SJCRH30 (cell line): ENCODE data around the gene NDNF. TPM values are rescaled to one million over a fixed set of nuclear protein-coding genes. Genes with fewer than 3 reads are reported as not detected.

Experiments used
- DNase-seq, 2 experiments: peaks; one replicate each; pipeline ENCODE4 v3.0.0-alpha.2; 2015 to 2020
- H3K27ac ChIP-seq: fragments of 250-450 bp; sonication (Bioruptor Pico); 2 replicates; pipeline ENCODE4 v1.5.1; 2020; ENCODE audit warnings: mild to moderate bottlenecking, moderate library complexity
- H3K27me3 ChIP-seq: fragments of 250-450 bp; sonication (Bioruptor Pico); 2 replicates; pipeline ENCODE4 v1.5.1; 2020; ENCODE audit warnings: mild to moderate bottlenecking, moderate library complexity
- H3K36me3 ChIP-seq: fragments of 250-450 bp; sonication (Bioruptor Pico); 2 replicates; pipeline ENCODE4 v1.5.1; 2020; ENCODE audit warnings: mild to moderate bottlenecking, moderate library complexity
- H3K4me1 ChIP-seq: fragments of 250-450 bp; sonication (Bioruptor Pico); 2 replicates; pipeline ENCODE4 v1.5.1; 2020; ENCODE audit warnings: mild to moderate bottlenecking, moderate library complexity
- H3K4me3 ChIP-seq: fragments of 250-450 bp; sonication (Bioruptor Pico); 2 replicates; pipeline ENCODE4 v1.5.1; 2020; ENCODE audit warnings: mild to moderate bottlenecking, moderate library complexity
- H3K9me3 ChIP-seq: fragments of 250-450 bp; sonication (Bioruptor Pico); replicated peaks from 2 replicates; pipeline ENCODE4 v1.5.1; 2020; ENCODE audit warnings: mild to moderate bottlenecking, moderate library complexity
- total RNA-seq: library from RNA; depleted of rRNA; stranded (reverse); fragments of >200 nt; shearing (Covaris generic); gene quantifications from 2 replicates; pipeline ENCODE4 v1.2.3, GENCODE V29; 2014

Gene NDNF
- total RNA-seq, 1 experiment from 2014 or later = 7.3 TPM

DNA sequence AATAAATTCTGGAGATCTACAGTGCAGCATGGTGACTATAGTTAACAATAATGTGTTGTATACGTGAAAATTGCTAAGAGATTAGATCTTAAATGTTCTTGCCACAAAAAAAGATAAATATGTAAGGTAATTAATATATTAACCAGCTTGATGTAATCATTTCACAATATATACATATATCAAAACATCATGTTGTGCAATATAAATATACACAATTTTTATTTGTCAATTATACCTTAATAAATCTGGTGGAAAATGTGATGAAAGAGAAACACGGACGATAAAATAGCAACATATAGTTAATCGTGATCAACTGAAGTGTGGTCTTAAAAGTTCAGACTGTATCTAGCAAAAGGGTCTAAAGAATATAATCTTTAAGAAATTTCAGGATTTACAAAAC, 16.5 kb upstream of the NDNF start:
- no peaks in the 10 kb centered on the region for H3K27me3 ChIP-seq
- H3K4me1 ChIP-seq = peaks cover 5% of the 10 kb centered on the region
- no peak overlapping the region for H3K27ac ChIP-seq
- DNase-seq = no peak
- no peaks in the 10 kb centered on the region for H3K36me3 ChIP-seq
- H3K9me3 ChIP-seq = no peaks in the 10 kb centered on the region
- no peak overlapping the region for H3K4me3 ChIP-seq

DNA sequence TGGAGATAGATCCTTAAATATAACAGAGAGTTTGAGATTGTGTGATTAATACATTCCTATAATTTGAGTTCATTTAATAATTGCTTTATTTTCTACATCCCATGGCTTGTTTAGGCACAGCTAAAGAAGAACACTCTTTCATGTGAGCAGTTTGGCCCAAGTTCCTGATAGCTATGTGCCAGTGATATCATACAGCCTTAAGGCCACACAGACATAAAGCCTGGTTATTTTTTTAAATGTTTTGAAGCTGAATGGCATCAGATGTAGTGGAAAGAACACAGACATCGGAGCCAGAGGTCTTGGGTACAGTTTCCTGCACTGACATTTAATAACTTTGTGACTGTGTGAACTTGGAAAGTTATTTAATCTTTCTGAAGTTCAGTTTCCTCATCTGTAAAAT, 7.0 kb upstream of the NDNF start:
- Histone ChIP-seq H3K36me3 (no peaks in the 10 kb centered on the region), H3K4me3 (no peak overlapping the region), H3K27me3 (no peaks in the 10 kb centered on the region), H3K27ac (no peak overlapping the region), H3K4me1 (peaks cover 8% of the 10 kb centered on the region), H3K9me3 (no peaks in the 10 kb centered on the region)
- no peak for DNase-seq

DNA sequence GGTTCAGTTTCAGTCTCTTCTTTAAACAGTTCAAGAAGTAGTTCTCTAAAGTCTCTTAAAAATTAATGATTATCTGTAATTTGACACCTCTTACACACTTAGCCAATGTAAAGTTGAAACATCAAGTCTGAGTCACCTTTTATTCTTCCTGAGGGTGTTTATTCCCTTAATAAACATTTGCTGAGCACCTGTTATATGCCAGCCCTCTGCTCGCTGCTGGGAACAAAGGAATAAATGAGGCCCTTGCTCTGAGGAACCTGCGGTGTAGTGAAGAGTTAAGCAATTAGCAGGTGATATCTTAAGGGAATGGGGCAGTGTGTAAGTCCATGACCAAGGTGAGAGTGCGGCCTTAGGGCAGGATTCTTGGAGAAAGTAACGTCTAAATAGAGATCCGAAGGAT, 5.2 kb upstream of the NDNF start:
- H3K27ac ChIP-seq = no peak overlapping the region
- peak in 1 of 2 experiments; percentile 18 for DNase-seq
- H3K27me3 ChIP-seq = no peaks in the 10 kb centered on the region
- no peak overlapping the region for H3K4me3 ChIP-seq
- H3K9me3 ChIP-seq = no peaks in the 10 kb centered on the region
- no peaks in the 10 kb centered on the region for H3K36me3 ChIP-seq
- 0 out of 2 replicates have a peak, but pooled peaks cover 3% of the 10 kb centered on the region for H3K4me1 ChIP-seq

DNA sequence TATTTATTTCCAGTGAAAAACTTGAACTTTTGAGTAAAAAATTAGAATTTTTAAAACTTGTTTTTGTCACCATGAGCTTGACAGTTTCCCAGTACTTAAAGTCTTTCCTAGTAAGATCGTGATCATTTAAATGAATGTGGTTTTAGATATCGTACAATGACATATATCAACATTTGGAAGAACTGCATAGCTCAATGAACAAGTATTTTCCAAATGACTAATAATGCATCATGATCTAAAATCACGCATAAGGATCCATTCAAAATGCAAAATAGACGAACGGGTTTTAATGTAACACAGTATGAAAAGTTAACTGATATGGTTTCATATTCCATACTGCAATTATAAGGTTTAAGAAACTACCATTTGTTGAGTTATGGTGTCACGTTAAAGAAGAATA, 4.1 kb upstream of the NDNF start:
- no peak overlapping the region for H3K27ac ChIP-seq
- H3K4me3 ChIP-seq = no peak overlapping the region
- H3K36me3 ChIP-seq = no peaks in the 10 kb centered on the region
- no peak for DNase-seq
- no peaks in the 10 kb centered on the region for H3K9me3 ChIP-seq
- no peaks in the 10 kb centered on the region for H3K27me3 ChIP-seq
- 0 out of 2 replicates have a peak, but pooled peaks cover 3% of the 10 kb centered on the region for H3K4me1 ChIP-seq

DNA sequence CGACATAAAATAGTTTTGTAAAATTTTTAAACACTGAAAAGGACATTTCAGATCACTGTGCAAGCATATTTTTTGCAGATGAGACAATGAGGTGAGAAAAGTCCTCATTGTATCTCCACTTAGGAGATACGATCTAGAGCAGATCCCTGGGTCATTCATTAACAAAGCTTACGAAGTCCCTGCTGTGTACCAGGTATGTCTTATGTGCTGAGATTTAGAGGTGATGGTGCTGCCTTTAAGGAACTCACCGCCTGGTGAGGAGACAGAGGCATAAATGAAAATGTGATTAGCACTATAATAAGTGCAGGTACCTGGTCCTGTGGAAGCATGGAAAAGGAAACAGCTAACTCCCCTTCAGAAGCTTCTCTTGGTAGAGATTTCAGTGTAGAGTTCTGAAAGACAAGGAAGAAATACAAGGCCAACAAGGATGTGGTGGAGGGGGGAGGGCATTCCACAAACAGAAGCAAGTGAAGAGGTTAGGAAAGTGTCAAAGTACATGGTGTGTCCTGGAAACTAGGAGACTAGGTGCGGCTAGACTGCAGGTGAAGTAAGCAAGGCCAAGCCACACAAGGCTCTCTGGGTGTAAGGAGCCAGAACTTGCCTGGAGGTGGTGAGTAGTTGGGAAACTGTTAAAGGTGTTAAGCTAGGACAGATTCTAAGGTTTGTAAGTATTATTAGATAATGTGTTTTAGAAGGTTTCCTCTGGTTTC, 1.5 kb upstream of the NDNF start:
- Histone ChIP-seq H3K27ac (no peak overlapping the region), H3K9me3 (no peaks in the 10 kb centered on the region), H3K27me3 (no peaks in the 10 kb centered on the region), H3K4me1 (0 out of 2 replicates have a peak, but pooled peaks cover 3% of the 10 kb centered on the region), H3K36me3 (no peaks in the 10 kb centered on the region), H3K4me3 (peak overlapping the region; percentile 75)
- DNase-seq = no peak

DNA sequence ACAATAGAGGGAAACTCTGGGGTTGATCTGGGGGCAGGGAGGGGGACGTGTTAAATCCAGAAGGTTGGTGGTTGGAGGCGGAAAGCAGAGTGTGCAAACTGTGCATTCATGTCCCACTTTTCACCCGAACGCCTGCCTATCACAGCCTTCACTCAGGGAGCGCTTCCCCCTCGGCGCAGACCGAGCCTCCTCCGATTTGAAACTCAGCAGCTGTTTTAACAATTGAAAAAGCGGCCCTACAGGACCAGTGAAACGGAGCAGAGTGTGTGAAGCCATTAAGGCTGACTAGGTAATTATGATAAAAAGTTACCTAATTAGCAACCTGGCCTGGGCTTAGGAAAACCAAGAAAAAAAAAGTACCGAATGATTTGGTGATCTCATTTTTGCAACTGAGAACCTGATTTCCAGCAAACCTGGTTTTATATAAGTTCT, 685 bp upstream of the NDNF start:
- peak overlapping the region; percentile 75 for H3K4me3 ChIP-seq
- H3K27me3 ChIP-seq = no peaks in the 10 kb centered on the region
- peak; percentile 42 to 66 for DNase-seq

DNA sequence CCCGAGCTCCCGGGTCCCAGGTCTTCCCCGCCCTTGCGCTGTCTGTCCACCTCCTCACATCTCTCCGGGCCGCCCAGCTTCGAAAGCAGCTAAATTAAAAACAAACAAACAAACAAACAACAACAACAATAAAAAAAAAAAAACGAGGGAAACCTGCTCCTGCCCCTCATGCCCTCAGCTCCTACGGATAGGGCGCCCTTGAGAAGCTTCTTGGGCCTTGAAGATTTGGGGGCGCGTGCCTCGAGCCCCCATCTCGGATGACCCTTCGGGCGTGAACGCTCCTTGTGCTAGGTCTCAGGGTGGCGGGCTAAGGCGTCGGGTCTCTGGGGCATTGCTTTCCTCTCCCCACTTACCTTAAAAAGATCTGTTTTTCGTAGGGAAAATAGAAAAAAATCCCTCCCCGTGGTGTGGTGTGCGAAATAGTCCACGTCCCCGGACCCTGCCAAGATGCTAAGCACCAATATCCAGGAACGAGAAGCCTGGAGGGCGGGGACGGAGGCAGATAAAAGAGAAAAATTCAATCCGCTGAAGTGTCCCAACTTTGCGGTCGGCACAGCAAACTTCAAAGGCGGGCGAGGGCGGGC, 603 bp downstream of the NDNF start:
- H3K36me3 ChIP-seq = no peaks in the 10 kb centered on the region
- peak overlapping the region; percentile 75 for H3K4me3 ChIP-seq
- no peaks in the 10 kb centered on the region for H3K27me3 ChIP-seq
- no peak for DNase-seq
- peak overlapping the region; percentile 22; the same call in 1 of the 2 replicates for H3K27ac ChIP-seq
- no peaks in the 10 kb centered on the region for H3K4me1 ChIP-seq
- H3K9me3 ChIP-seq = no peaks in the 10 kb centered on the region

More for the DNA sequence above, 685 bp upstream of the NDNF start:
- peak overlapping the region; percentile 50; the same call in 1 of the 2 replicates for H3K27ac ChIP-seq
- 0 out of 2 replicates have a peak, but pooled peaks cover 3% of the 10 kb centered on the region for H3K4me1 ChIP-seq
- H3K36me3 ChIP-seq = no peaks in the 10 kb centered on the region
- no peaks in the 10 kb centered on the region for H3K9me3 ChIP-seq

DNA sequence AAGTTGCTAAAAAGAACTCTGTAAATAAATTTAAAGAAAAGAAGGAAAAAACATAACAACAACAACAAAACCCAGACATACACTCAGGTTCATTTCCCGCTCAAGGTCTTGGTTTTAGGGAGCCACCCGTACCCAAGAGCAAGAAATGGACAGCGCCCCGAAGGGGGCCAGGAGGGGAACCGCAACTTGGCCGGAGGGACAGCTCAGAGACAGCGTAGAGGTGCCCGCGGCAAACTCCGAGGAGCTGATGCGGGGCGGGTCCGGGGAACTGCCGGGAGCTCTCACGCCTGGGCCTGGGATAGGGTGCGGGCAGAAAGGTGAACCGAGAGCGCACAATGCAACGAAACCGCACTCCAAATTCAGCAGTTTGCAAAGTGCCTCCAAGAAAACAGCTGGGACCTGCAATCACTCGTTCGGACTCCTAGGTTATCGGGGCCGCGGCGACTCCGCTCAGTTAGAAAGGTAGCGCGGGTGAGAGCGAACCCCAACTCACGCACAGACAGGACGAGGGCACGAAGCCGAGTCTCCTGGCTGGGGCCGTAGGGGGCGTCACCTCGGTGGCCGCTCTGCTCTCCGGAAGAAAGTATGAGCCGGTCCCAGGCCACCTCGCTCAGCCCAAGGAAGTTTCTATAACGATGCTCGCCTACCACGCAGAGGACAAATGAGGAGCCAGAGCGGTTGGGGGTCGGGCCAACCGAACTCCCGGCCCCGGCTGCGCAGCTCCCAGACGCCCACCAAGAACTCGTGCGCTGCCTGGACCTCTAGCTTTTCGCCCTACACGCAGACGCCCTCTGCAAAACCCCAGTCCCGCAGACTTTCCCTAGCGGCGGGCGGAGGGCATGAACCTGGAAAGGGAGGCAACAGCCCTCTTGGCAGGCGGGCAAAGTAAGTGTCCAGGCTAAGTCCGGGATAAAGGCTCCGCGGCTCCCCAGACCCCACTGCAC, 1.4 kb downstream of the NDNF start:
- H3K4me3 ChIP-seq = peak overlapping the region; percentile 75
- H3K27me3 ChIP-seq = no peaks in the 10 kb centered on the region
- no peaks in the 10 kb centered on the region for H3K9me3 ChIP-seq
- H3K4me1 ChIP-seq = no peaks in the 10 kb centered on the region
- H3K36me3 ChIP-seq = no peaks in the 10 kb centered on the region
- H3K27ac ChIP-seq = no peak overlapping the region; the same call in 1 of the 2 replicates
- DNase-seq = peak; percentile 78 to 79

DNA sequence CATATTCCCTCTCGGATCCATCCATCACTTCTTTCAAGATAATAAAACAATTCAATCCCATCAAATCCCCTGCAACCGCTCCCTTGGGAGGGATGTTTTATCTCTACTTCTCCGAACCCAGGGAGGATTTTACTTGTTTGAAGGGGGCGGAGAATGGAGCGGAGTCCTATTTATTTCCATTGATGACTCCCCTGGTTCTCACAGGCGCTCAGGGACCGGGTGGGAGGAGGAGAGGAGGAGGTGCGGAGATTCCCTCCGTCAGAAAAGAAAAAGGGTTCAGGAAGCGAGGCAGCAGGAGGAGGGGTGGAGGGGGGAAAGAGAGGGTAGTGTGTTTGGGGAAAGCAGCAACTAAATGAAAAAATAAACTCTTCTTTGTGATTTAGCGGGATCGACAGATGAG, 2.1 kb downstream of the NDNF start:
- Histone ChIP-seq H3K27me3 (no peaks in the 10 kb centered on the region), H3K27ac (no peak overlapping the region), H3K4me3 (peak overlapping the region; percentile 75), H3K9me3 (no peaks in the 10 kb centered on the region), H3K4me1 (no peaks in the 10 kb centered on the region), H3K36me3 (no peaks in the 10 kb centered on the region)
- DNase-seq = peak; percentile 29 to 43

DNA sequence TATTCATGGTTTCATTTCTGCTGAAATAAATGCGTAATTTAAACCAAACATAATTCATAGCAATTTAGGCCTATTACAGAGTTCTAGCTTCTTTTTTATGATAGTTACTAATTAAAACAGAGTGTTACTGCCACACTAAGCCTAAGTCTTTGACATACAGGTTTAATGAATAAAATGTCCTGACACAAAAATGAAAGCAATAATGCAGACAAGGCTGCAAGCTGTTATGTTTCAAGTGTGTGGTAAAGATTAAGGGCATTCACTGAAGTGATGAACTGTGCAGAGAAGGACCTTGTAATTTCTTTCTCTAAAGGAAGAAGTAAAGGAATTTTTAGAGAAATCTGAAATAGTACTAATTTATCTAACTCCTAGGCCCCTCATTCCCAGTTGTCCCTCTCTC, 2.9 kb downstream of the NDNF start:
- H3K27ac ChIP-seq = no peak overlapping the region
- H3K36me3 ChIP-seq = no peaks in the 10 kb centered on the region
- H3K4me3 ChIP-seq = no peak overlapping the region
- no peaks in the 10 kb centered on the region for H3K4me1 ChIP-seq
- no peak for DNase-seq
- no peaks in the 10 kb centered on the region for H3K9me3 ChIP-seq
- H3K27me3 ChIP-seq = no peaks in the 10 kb centered on the region

DNA sequence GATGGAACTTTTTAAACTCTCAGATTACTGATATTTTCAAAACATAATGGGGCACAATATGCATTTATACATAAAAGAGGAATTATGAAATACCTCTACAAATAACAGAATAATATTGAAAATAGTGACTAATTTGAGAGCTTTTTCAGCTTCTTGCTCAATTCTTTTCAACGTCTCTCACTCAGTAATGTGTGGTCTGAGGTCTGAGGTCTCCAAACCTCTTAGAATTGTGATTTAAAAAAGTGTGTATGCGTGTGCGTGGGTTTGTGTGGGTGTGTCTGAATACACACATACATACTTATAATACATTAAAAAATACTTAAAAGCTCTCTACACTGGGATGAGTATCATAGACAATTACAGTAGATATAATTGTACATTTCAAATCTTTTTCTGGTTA, 7.9 kb downstream of the NDNF start:
- no peak for DNase-seq
- Histone ChIP-seq H3K4me3 (no peak overlapping the region), H3K4me1 (no peaks in the 10 kb centered on the region), H3K9me3 (no peaks in the 10 kb centered on the region), H3K27ac (no peak overlapping the region), H3K27me3 (no peaks in the 10 kb centered on the region), H3K36me3 (no peaks in the 10 kb centered on the region; the same call in 1 of the 2 replicates)

DNA sequence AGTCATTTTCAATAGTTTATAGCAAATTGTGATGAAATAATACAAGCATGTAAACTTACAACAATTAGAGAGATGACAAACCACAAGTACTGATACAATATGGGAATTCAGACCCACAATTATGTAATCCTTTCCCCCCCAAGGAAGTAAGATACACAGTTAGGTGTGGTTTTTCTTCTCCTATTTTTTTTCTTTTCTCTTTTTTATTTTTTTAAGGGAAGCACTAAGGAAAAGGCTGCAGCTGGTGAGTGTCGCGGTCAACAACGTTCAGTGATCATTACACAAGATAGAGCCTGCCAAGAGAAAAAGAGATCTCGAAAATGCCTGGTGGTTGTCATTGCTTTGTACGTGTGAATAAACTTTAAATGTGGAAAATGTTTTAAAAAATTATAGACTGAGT, 9.8 kb downstream of the NDNF start:
- Histone ChIP-seq H3K27me3 (no peaks in the 10 kb centered on the region), H3K4me1 (peaks cover 5% of the 10 kb centered on the region; the same call in 1 of the 2 replicates), H3K36me3 (no peaks in the 10 kb centered on the region; the same call in 1 of the 2 replicates), H3K9me3 (no peaks in the 10 kb centered on the region), H3K27ac (no peak overlapping the region), H3K4me3 (no peak overlapping the region)
- no peak for DNase-seq

DNA sequence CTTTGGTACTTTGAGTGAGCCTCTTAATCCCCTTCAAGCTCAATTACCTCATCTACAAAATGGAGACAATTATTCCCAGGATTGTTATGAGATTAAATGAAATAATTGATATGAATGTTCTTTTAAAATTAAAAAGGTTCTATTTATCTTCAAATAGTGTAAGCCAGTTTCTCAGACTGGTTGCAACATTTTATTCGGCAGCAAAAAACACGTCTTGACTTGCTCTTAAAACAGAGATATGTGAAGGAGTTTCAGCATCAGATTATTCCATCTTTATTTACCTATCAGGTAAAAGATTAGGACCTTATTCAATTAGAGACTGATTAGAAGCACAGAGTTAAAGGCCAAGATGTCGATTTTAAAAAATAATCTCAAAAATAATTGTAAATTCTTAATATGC, 10.5 kb downstream of the NDNF start:
- Histone ChIP-seq H3K4me3 (no peak overlapping the region), H3K27ac (no peak overlapping the region), H3K36me3 (no peaks in the 10 kb centered on the region; the same call in 1 of the 2 replicates), H3K4me1 (peaks cover 5% of the 10 kb centered on the region; the same call in 1 of the 2 replicates), H3K27me3 (no peaks in the 10 kb centered on the region), H3K9me3 (no peaks in the 10 kb centered on the region)
- DNase-seq = no peak

DNA sequence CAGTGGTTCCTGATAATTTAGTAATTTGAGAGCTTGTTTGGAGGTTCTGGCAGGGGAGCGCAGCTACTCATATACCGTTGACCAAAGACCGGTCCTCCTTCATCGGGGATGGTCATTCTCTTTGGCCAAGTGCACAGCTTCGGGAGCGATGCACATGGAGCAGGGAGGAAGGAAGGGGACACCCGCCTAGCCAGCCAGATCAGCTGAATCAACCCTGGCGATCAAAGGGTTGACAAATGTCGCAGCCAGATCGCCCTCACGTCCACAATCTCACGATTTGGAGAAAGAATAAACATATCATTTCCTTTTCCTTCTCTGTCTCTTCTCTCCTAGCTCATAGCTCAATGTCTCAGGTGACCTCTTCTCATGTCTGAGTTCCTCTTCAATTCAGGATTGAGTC, 11.1 kb downstream of the NDNF start:
- Histone ChIP-seq H3K27me3 (no peaks in the 10 kb centered on the region), H3K4me1 (peaks cover 5% of the 10 kb centered on the region; the same call in 1 of the 2 replicates), H3K4me3 (no peak overlapping the region), H3K9me3 (no peaks in the 10 kb centered on the region), H3K27ac (no peak overlapping the region), H3K36me3 (no peaks in the 10 kb centered on the region; the same call in 1 of the 2 replicates)
- DNase-seq = no peak
